ENCODE measurements around the gene AHCTF1.

AHCTF1 gene

DNA sequence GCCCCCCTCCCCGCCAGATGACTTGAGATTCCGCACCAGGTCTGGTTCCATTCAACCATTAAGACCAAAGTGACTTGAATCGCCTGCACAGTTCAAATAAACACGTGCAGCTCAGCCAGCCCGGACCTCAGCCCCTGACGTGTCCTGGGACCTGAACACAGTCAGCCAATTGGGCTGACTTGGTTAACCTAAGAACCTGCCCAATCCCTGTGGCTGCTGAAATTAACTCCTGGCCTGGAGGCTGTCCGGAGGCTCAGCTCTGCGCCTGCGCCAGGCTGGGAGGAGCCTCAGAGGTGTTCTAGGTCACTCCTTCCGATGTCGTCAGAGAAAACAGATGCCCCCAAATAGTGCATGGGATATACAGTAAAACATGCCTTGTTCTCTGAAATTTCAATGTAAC, 134.2 kb downstream of the AHCTF1 start:
- DNase-seq: no peak

- no peak for DNase-seq
Measured at GRCh38 chr1:246797157-246797556, 134.6 kb downstream of the AHCTF1 start.

GRCh38 chr1:246795906-246796694, 135.6 kb downstream of the AHCTF1 start:
- no peak for DNase-seq

- no peak for DNase-seq
Measured at GRCh38 chr1:246794828-246795671, 136.7 kb downstream of the AHCTF1 start.

DNA sequence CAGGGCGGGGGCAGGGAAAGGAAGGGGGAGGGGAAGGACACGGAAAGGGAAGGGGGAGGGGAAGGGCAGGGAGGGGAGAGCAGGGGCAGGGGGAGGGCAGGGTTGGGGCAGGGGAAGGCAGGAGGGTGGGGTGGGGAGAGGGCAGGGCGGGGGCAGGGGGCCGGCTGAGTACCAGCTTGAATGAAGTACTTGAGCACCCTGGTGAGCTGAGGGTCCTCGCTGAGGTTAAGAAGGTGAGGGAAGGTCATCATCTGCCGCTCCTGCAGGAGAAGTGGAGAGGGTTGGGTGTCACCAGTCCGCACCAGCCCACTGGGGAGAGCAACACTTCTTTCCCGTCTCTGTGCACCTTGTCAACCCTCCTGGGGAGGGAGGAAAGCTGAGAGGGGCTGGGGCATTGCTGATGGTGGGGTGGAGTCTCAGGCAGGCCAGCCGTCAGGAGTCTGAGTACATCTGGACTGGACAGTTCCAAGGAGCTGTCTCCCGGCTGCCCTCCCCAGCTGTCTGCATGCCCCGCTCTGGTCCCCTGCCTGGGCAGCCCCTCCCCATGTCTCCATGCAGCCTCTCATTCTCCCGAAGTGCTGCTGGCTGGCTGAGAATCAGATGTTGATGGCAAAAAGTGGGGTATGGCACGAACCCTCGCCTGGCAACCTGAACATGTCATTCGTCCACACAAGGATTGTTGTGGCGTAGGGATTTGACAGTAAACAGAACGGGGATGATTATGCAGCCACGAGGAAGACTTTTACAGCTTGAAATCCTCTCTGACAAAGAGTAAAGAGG, 137.5 kb downstream of the AHCTF1 start:
- no peak for DNase-seq

- DNase-seq: no peak
Measured at GRCh38 chr1:246793356-246793896, 138.3 kb downstream of the AHCTF1 start.

DNA sequence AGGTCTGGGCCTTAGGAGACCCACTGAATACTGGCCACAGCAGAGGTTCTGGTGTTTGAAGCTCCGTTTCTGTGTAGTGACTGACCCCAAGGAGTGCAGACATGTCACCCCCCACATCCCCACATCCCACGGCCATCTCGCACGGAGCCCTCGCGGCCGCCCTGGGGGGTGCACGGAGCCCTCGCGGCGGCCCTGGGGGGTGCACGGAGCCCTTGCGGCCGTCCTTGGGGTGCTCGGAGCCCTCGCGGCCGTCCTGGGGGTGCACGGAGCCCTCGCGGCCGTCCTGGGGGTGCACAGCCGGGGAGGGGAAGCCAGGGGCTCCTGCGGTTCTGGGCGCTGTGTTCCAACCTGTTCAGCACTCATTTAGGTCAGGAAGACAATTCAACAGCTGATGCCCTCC, 139.1 kb downstream of the AHCTF1 start:
- DNase-seq: no peak

DNA sequence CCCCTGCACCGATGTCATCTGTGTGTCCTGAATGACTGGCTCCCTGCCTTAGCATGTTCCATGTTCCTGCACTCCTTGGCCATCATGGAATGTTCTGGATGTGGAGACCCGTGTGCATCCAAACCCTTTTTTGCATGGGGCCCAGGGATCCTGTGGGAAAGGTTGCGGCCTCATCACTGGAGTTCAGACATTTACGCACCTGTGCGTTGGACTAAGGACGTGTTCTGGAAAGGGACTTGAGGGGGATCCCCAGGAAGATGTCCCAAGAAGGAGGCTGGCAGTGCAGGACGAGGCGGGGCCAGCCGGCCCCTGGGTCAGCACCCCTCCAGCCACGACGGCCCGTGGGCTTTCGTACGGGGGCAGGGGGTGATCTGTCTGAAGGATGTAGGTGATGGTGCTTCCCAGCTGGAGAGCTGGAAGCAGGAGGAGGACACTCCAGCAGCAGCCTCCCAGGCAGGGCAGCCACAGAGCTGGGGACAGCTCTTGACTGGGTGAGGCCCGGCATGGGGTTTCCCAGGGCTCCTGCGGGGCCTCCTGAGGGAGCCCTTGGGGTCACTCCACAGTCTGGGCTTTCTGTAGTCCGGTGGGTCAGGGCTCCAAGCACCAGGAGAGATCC, 140.3 kb downstream of the AHCTF1 start:
- DNase-seq: no peak

- DNase-seq: no peak
Measured at GRCh38 chr1:246790833-246791232, 140.9 kb downstream of the AHCTF1 start.

DNA sequence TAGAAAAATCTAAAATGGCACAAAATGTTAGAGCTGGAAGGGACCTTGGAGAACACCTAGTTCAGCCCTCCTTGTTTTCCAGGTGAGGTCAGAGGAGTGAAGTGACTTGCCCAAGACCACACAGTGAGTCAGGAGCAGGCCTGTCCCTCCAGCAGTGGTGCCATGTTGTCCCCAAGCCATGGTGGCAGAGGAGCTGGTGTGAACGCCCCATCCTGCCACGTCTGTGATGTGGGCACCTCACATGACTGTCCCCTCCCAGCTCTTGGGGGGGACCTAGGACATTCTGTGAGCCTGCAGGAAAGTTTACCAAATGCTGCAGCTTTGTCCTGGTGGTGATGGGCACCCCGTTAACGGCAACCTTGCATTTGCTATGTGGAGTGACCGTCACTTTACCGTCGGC, 141.4 kb downstream of the AHCTF1 start:
- no peak for DNase-seq

GRCh38 chr1:246789454-246790339, 142.1 kb downstream of the AHCTF1 start:
- no peak for DNase-seq

Measured in GDM1 (cell line).